ENCODE measurements around the gene EPHA3.

Gene EPHA3

GRCh38 chr3:89264037-89264560 lies 156.7 kb downstream of the EPHA3 start:
- TF ChIP-seq CTCF (IDR thresholded peaks at IDR 0.05; ENCODE audit: insufficient read depth, low read length, missing control alignments), result no peak
- ChIA-PET POLR2A (no interaction called here), CTCF (no interaction called here)
- DNase-seq (ENCODE audit: low read depth, low spot score), result no peak
- H3K4me3 ChIP-seq (ENCODE audit: low read depth, low read length), result no peak overlapping the region

- ChIA-PET POLR2A (no interaction called here), CTCF (no interaction called here)
- H3K4me3 ChIP-seq (ENCODE audit: low read depth, low read length), result no peak overlapping the region
- no peak for TF ChIP-seq CTCF (IDR thresholded peaks at IDR 0.05; ENCODE audit: insufficient read depth, low read length, missing control alignments)
- DNase-seq (ENCODE audit: low read depth, low spot score), result no peak
Observed at GRCh38 chr3:89266074-89266473, 158.7 kb downstream of the EPHA3 start.

- ChIA-PET CTCF (no interaction called here), POLR2A (no interaction called here)
- H3K4me3 ChIP-seq (ENCODE audit: low read depth, low read length), result no peak overlapping the region
- TF ChIP-seq CTCF (IDR thresholded peaks at IDR 0.05; ENCODE audit: insufficient read depth, low read length, missing control alignments), result no peak
- DNase-seq (ENCODE audit: low read depth, low spot score), result no peak
Observed at GRCh38 chr3:89268059-89268458, 160.6 kb downstream of the EPHA3 start.

GRCh38 chr3:89270201-89270600 lies 162.8 kb downstream of the EPHA3 start:
- POLR2A ChIA-PET, result no interaction called here
- CTCF ChIA-PET, result no interaction called here

GRCh38 chr3:89275001-89275400 lies 167.6 kb downstream of the EPHA3 start:
- TF ChIP-seq CTCF (IDR thresholded peaks at IDR 0.05; ENCODE audit: insufficient read depth, low read length, missing control alignments), result no peak
- CTCF ChIA-PET, result no interaction called here
- DNase-seq (ENCODE audit: low read depth, low spot score), result no peak
- H3K4me3 ChIP-seq (ENCODE audit: low read depth, low read length), result no peak overlapping the region
- POLR2A ChIA-PET, result no interaction called here

More at GRCh38 chr3:89270201-89270600, 162.8 kb downstream of the EPHA3 start:
- no peak for TF ChIP-seq CTCF (IDR thresholded peaks at IDR 0.05; ENCODE audit: insufficient read depth, low read length, missing control alignments)
- no peak overlapping the region for H3K4me3 ChIP-seq (ENCODE audit: low read depth, low read length)
- no peak for DNase-seq (ENCODE audit: low read depth, low spot score)

- no peak for TF ChIP-seq CTCF (IDR thresholded peaks at IDR 0.05; ENCODE audit: insufficient read depth, low read length, missing control alignments)
- no peak for DNase-seq (ENCODE audit: low read depth, low spot score)
- no peak overlapping the region for H3K4me3 ChIP-seq (ENCODE audit: low read depth, low read length)
- ChIA-PET POLR2A (no interaction called here), CTCF (no interaction called here)
Observed at GRCh38 chr3:89276116-89276515, 168.7 kb downstream of the EPHA3 start.

Data from AG04449 (cell line).